ENCODE measurements around the gene CHD2.

CHD2 gene

DNA sequence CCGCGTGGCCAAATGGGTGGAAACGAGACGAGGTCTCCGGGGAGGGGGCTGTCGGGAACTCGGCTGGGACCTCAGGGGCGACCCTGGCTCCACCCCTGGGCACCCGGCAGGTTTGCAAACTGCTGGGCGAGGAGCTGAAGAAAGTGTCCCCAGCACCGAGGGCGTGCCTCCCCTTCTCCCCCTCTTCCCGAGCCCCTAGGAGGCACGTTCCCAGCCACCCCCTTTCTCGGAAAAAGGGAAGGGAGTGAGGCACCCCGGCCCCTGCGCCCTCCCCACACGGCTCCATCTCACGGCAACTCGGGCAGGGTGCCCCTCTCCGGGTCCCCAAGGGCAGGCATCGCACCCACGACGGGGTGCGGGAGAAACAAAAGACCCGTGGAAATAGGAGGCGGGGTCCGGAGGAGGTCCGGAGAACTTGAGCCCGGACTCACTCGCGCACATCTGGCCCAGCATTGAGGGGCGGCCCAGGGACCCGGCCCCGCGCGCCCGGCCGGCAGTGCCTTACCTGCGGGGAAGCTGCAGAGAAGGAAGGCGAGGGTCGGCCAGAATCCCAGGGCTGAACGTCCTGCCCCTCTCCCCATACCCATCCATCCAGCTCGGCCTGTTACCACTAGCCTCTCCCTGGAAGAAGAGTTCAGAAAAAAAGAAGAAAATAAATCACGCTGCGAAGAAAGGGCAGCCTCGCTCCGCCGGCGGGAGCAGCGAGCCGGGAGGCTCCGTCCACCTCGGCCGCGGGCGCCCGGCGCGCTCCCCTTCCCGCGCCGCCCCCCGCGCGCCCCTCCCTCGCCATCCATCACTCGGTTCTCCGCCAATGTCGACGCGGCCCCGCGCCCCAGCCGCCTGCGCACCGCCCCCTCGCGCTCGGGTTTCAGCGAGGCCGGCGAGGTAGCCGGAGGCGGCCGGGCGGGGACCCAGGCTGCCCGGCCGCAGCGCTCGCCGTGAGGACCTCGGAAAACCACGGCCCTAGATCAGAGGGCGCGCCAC is 172.6 kb downstream of the CHD2 start:
- no peak for DNase-seq

DNA sequence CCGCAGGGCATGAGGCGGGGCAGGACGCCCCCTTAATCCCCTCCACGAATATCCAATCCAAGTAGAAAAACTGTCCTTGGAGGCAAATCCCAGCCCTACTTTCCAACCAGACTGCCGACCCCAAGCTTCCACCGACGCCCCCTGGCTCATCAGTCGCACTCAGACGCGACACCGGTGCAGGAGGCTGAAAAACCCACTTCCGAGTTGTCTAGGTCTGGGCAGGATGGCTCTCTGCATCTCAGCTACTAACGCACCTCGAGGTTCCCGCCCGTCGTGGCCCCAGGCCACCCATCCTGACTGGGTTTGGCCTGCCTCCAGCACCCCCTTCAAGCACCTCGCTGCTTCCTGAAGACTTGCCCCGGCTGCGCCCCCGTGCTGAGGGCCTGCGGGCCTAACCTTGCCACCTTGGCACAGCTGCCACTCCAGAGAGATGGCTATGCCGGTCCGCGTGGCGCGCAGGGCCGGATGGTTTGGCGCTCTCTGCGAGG is 173.4 kb downstream of the CHD2 start:
- no peak for DNase-seq

DNA sequence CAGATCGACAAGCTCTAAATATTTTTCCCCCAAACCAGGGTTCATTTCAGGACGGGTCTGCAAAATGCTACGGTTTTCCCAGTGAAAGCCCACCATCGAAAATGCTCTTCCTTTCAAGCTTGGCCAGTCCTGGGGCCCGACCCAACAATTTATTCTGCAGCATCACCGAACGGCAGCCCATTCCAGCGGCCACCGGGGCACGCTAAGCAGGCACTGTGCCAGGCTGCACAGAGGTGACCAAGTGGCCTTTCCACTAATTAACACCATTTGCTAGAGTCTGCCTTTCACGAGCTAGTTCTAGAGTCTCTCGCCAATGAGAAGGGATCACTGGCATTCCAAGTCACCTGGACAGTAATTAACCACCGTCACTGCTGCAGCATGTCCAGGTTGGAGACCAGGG is 174.5 kb downstream of the CHD2 start:
- DNase-seq = no peak

DNA sequence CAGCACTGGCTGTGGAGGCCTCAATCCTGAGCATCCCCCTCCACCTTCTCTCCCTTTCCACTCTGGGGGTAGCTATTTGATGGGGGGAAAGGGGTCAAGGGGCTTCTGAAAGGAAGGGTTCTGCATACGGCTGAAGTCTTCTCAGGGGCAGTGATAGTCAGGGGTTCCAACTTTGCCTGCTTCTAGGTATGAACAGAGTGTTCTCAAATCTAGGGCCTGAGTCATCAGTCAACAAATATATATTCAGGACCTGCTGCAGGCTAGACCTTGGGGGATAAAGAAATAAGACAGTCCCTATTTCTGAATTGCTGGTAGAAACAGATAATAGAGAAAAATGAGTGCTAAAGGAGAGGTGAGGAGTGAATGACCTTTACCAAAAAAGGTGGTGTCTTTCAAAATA is 176.1 kb downstream of the CHD2 start:
- no peak for DNase-seq

DNA sequence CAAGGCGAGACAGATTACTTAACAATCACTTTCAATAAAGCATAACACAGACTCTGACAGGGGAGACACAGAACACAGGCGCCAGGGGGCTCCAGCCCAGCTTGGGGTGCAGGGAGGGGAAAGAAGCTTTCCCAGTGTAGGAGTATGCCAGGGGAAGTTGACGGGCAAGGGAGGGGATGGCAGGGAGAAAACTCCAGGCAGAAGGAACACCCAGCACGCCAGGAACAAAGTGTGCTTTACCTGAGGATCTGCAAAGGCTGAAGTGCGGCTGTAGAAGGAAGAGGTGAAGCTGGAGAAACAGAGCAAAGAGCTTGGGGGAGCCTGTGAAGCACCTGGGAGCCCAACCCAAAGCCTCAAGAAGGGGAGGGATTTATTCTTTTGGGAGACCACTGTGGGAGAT is 176.8 kb downstream of the CHD2 start:
- no peak for DNase-seq
